GM19099 (cell line): Measurements from ENCODE around the gene COA7.

Experiments
- POLR2A ChIP-seq: IDR thresholded peaks from 3 replicates; pipeline ENCODE4 v1.6.1; 2011; ENCODE audit warnings: low read depth; ENCODE audit not compliant: insufficient read length; ENCODE audit errors: extremely low read depth

COA7 gene

GRCh38 chr1:52709016-52709415, 10.9 kb upstream of the COA7 start:
- no peak for TF ChIP-seq POLR2A

- TF ChIP-seq POLR2A: no peak
Observed at GRCh38 chr1:52707927-52708655, 9.9 kb upstream of the COA7 start.

DNA sequence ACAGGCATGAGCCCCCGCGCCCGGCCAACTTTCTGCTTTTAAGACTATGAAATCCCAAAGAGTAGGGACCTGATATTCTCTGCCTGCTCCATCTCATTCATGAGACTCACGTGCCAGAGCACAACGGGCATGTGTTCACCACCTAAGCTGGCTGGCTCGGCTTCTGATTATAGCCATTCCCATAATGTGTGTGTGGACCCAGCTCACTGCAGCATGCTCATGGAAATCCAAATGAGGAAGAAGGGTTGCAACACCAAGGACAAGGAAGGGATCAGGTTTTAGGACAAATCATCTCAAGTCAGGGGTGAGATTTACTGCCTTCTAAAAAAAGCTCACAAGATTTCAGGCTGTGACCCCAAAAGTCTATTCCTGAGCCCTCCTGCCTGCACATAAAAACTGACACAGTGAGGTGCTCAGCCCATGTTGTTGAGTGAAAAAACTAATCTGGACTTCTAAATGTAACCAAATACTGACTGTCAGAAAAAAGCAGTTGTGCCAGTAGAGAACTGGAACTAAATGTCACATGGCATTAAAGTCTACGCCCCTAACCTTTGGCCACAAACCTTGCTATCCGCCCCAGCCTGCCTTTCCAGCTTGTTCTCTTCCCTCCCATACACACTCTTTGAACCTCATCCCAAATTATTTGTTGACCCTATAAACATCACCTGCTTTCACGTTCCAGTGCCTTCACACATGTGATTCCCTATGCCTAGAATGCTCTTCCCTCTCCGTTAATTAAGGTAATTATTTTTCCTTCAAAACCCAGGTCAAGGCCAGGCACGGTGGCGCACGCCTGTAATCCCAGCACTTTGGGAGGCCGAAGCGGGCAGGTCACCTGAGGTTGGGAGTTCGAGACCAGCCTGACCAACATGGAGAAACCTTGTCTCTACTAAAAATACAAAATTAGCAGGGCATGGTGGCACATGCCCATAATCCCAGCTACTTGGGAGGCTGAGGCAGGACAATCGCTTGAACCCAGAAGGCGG, 9.1 kb upstream of the COA7 start:
- no peak for TF ChIP-seq POLR2A

DNA sequence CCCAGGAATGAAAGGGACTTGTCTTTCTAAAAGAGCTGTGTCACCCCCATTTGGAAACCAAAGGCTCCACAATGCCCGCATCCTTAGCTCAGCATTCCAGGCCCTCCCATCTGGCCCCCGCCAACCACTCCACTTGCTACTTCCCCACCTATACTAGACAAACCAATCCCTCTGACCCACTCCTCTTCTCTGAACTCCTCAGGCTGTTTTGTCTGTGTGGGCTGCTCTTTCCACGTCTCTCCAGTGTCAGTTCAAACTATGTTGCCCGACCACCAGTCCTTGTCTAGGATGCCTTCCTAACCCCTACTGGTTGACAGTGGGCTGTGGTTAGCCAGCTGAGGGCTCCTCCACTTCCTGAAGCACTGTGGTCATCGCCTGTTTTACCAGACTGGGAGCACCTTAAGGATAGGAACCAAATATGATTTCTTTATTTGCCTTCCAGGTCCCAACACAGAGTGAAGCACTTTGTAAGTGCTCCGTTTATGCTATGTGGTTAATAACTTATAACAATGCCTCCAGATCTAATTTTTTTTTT, 8.1 kb upstream of the COA7 start:
- no peak for TF ChIP-seq POLR2A

DNA sequence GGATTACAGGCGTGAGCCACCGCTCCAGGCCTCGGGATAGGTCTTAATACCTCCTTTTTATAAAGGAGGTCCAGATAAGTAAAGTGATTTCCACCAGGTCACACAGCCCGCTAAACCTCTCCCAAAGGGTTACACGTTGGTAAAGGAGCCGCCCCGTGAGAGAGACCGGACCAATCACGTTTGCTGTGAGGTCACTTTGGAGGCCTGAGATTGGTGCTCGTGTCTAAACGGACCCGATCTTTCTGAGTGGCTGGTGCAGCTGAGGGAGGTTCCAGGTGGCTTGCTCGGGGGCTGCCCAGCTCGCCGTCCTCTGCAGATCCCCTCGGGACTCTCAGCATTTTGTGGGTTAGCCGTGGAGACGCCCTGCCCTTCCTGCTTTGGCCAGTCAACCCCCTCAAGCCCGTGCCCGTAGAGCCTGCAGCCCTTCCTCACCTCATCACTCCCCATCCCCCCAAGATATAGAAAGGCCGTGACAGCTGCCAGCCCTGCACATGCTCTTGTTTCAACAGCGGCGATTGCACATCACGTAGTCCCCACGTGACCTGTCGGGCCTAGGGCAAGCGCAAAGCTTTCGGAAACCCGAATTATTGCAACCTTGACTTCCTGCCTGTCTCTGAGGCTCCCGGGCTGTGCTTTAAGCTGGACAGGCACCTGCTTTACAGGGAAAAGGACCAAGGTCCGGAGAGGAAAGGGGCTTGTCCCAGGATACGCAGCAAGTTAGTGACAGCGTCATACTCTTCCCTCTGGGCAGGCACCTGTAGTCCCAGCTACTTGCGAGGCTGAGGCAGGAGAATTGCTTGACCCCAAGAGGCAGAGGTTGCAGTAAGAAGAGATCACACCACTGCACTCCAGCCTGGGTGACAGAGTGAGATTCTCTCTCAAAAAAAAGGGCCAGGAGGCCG, 5.0 kb upstream of the COA7 start:
- TF ChIP-seq POLR2A: peak; percentile 47

GRCh38 chr1:52695627-52696026, 2.5 kb downstream of the COA7 start:
- TF ChIP-seq POLR2A: no peak

DNA sequence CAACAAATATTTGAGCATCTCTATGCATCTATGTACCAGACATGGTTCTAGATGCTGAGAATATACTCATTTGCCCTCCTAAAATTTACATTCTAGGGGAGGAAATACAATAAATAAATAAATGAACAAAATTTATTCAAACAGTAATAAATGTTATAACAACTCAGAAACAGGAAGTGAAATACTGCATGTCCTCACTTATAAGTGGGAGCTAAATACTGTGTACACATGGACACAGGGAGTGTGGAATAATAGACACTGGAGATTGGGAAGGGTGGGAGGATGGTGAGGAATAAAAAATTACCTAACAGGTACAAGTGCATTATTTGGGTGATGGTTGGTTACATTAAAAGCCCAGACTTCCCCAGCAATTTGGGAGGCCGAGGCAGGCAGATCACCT, 4.3 kb downstream of the COA7 start:
- TF ChIP-seq POLR2A: no peak

GRCh38 chr1:52692697-52693096, 5.5 kb downstream of the COA7 start:
- no peak for TF ChIP-seq POLR2A

DNA sequence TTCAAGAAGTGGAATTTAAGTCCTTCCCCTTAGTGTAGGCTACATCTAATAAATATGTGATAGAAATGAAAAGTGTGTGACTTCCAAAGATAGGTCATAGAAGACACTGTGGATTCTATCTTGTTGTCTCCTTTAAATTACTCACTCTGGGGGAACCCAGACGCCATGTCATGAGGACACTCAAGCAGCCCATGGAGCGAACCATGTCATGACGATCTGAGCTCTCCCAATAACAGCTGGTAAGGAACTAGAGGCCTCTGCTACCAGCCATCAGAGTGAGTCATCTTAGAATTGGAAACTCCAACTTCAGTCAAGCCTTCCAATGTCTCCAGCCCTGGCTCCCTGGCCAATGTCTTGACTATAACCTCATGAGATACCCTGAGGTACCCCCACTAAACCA, 6.3 kb downstream of the COA7 start:
- TF ChIP-seq POLR2A: no peak

GRCh38 chr1:52686830-52687229, 11.3 kb downstream of the COA7 start:
- TF ChIP-seq POLR2A: no peak

- TF ChIP-seq POLR2A: no peak
Observed at GRCh38 chr1:52684545-52684944, 13.6 kb downstream of the COA7 start.

DNA sequence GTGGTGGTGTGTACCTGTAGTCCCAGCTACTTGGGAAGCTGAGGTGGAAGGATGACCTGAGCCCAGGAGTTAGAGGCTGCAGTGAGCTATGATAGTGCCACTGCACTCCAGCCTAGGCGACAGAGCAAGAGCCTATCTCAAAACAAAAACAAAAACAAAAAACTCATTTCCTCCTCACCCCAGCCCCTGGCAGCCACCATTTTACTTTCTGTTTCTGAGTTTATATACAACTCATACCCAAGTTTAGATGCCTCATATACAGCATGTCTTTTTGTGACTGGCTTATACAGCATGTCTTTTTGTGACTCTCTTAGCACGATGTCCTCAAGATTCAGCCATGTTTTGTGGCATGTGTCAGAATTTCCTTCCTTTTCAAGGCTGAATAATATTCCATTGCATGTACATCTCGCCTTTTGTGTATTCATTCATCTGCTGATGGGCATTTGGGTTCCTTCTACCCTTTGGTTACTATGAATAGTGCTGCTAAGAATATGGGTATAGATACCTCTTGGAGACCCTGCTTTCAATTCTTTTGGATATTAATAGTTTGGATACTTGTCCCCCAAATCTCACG, 14.7 kb downstream of the COA7 start:
- TF ChIP-seq POLR2A: no peak

DNA sequence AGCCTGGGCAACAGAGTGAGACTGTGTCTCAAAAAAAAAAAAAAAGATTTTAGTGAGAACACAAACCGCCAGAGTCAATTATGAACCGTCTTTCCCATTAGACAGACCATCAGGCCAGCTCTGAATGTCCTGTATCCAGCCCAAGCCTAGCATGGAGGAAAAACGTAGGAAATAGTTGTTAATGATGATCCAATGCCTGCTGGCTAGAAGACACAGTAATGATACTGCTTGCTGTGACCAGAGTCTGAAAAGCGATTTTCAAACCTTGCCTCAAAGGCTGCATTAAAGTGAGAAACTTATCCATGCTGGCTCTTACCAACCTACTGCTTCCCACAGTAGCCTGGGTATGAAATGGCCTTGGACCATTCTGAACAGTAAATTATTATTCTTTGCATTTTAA, 17.0 kb downstream of the COA7 start:
- TF ChIP-seq POLR2A: no peak

- TF ChIP-seq POLR2A: no peak
Observed at GRCh38 chr1:52680353-52680752, 17.8 kb downstream of the COA7 start.
